GM12801 (cell line): Measurements from ENCODE around the gene RPA1.

ENCODE experiments used
- TF ChIP-seq, protein P1 (sequence below): IDR thresholded peaks from one replicate; pipeline ENCODE4 v1.5.1; 2011; ENCODE audit warnings: control low read depth; ENCODE audit not compliant: insufficient read length; ENCODE audit errors: extremely low read depth

The RPA1 gene

DNA sequence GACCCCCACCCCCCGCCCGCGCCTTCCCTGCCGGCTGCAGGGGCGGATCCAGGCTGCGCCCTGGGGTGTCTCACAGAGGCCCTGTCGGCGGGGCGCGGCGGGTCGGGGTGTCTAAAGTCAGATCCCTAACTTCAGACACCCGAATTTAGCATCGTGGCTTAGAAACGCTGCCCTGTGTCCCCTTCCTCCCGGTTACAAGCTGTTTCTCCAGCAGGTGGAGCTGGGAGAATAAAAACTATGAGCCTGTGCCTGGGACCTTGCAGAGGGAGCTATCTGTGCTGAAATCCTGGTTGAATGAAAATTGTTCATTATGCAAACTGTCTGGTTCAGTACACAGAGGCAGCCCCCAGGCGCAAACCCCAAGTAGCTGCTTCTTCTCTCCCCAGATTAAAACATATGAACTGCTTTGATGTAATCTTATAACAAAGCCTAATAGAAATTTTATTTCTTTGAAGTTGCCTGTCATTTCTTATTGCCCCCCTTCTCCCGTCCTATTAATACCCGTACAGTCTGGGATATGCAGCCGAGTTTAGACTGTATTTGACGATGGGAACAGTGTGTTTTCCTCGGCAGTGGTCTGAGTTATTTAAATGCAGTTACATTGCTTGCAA lies 79.0 kb downstream of the RPA1 start:
- TF ChIP-seq, protein P1, sequence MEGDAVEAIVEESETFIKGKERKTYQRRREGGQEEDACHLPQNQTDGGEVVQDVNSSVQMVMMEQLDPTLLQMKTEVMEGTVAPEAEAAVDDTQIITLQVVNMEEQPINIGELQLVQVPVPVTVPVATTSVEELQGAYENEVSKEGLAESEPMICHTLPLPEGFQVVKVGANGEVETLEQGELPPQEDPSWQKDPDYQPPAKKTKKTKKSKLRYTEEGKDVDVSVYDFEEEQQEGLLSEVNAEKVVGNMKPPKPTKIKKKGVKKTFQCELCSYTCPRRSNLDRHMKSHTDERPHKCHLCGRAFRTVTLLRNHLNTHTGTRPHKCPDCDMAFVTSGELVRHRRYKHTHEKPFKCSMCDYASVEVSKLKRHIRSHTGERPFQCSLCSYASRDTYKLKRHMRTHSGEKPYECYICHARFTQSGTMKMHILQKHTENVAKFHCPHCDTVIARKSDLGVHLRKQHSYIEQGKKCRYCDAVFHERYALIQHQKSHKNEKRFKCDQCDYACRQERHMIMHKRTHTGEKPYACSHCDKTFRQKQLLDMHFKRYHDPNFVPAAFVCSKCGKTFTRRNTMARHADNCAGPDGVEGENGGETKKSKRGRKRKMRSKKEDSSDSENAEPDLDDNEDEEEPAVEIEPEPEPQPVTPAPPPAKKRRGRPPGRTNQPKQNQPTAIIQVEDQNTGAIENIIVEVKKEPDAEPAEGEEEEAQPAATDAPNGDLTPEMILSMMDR, result no peak

GRCh38 chr17:1909985-1910384 lies 80.2 kb downstream of the RPA1 start:
- TF ChIP-seq, protein P1, result no peak

DNA sequence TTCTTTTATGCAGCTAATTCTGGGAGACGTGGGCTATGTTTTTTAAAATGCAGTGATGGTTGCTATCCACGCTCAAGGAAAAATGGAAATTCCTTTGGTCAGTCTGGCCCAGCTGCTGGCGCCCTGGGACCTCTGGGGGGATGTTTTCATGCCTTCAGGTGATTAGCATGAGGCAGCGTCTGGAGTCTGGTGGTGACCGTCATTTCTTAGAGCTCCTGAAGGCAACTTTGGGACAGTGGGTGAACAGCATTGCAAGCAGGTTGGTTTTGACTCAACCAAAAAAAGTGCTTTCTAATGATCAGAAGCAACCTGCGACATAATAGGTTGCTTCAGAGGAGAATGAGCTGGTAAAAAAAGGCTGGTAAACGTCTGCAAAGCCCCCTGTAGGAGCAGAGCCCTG lies 82.3 kb downstream of the RPA1 start:
- TF ChIP-seq, protein P1, result no peak

DNA sequence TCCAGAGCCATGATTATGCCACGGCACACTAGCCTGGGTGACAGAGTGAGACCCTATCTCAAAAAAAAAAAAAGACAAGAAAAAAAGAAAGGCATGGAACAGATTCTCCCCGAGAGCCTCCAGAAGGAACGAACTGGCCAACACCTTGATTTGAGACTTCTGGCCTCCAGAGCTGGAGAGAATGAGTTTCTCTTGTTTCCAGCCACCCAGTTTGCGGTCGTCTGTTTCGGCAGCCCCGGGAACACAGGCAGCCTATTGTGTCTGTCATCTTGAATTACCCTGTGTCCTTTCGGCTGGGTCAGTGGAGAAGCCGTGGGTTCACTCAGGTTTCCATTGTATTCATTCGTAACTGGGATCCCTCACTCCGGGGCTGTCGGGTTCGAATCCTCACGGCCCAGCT lies 83.9 kb downstream of the RPA1 start:
- TF ChIP-seq, protein P1, result no peak

GRCh38 chr17:1914661-1915083 lies 84.9 kb downstream of the RPA1 start:
- TF ChIP-seq, protein P1, result no peak

- TF ChIP-seq, protein P1, result no peak
Observed at GRCh38 chr17:1915889-1916288, 86.1 kb downstream of the RPA1 start.

GRCh38 chr17:1916316-1916715 lies 86.5 kb downstream of the RPA1 start:
- TF ChIP-seq, protein P1, result no peak
